ENCODE measurements around the gene ZFHX3. TPM values are rescaled to one million over a fixed set of nuclear protein-coding genes. Genes with fewer than 3 reads are reported as not detected.

ZFHX3 gene
- total RNA-seq, 4 donors from 2014 or later = 36.3 to 44.0 (median 38.1) TPM

GRCh38 chr16:72853575-72854266 is 194.2 kb downstream of the ZFHX3 start:
- 82 to 88% methylated on average over 4 of the region's 4 CpGs for WGBS, 2 donors
- H3K36me3 ChIP-seq = no peaks in the 10 kb centered on the region
- DNase-seq (ENCODE audit: low spot score in 2 of 2) = no peak
- no peaks in the 10 kb centered on the region for H3K9me3 ChIP-seq
- TF ChIP-seq EP300 (IDR thresholded peaks at IDR 0.05) = no peak
- TF ChIP-seq POLR2A (IDR thresholded peaks at IDR 0.05) = no peak
- TF ChIP-seq CTCF (IDR thresholded peaks at IDR 0.05) = no peak
- no peak overlapping the region for H3K4me3 ChIP-seq
- no peak overlapping the region for H3K27ac ChIP-seq
- H3K27me3 ChIP-seq = no peaks in the 10 kb centered on the region
- peaks cover 0 to 60% (median 17%) of the 10 kb centered on the region in 4 donors for H3K4me1 ChIP-seq

GRCh38 chr16:72852421-72852820 is 195.5 kb downstream of the ZFHX3 start:
- WGBS, 2 donors = 94% methylated on average over 1 of the region's 1 CpG
- Histone ChIP-seq H3K27me3 (no peaks in the 10 kb centered on the region), H3K4me3 (no peak overlapping the region), H3K9me3 (no peaks in the 10 kb centered on the region), H3K4me1 (peaks cover 0 to 60% (median 21%) of the 10 kb centered on the region in 4 donors), H3K27ac (peak overlapping the region in 1 of 4 donors; percentile 4), H3K36me3 (no peaks in the 10 kb centered on the region)
- no peak for DNase-seq (ENCODE audit: low spot score in 2 of 2)
- TF ChIP-seq CTCF (IDR thresholded peaks at IDR 0.05) = no peak
- TF ChIP-seq EP300 (IDR thresholded peaks at IDR 0.05) = no peak
- no peak for TF ChIP-seq POLR2A (IDR thresholded peaks at IDR 0.05)

- 28 to 38% methylated on average over 6 of the region's 6 CpGs for WGBS, 2 donors
- H3K4me3 ChIP-seq = no peak overlapping the region
- H3K4me1 ChIP-seq = peaks cover 0 to 67% (median 20%) of the 10 kb centered on the region in 4 donors
These were observed 197.1 kb downstream of the ZFHX3 start for GRCh38 chr16:72850853-72851252.

GRCh38 chr16:72850021-72850420 is 197.9 kb downstream of the ZFHX3 start:
- H3K4me1 ChIP-seq = peaks cover 0 to 68% (median 20%) of the 10 kb centered on the region in 4 donors
- no peaks in the 10 kb centered on the region for H3K36me3 ChIP-seq
- no peak for TF ChIP-seq CTCF (IDR thresholded peaks at IDR 0.05)
- TF ChIP-seq POLR2A (IDR thresholded peaks at IDR 0.05) = no peak
- TF ChIP-seq EP300 (IDR thresholded peaks at IDR 0.05) = no peak
- no peak overlapping the region for H3K4me3 ChIP-seq
- H3K27me3 ChIP-seq = no peaks in the 10 kb centered on the region
- peak overlapping the region in 3 of 4 donors; percentile 16 to 79 (median 70) for H3K27ac ChIP-seq
- no peak for DNase-seq (ENCODE audit: low spot score in 2 of 2)
- WGBS, 2 donors = 91 to 95% methylated on average over 4 of the region's 4 CpGs
- no peaks in the 10 kb centered on the region for H3K9me3 ChIP-seq

More at GRCh38 chr16:72850853-72851252, 197.1 kb downstream of the ZFHX3 start:
- TF ChIP-seq POLR2A (IDR thresholded peaks at IDR 0.05) = no peak
- peak in 1 of 2 donors; percentile 33 for TF ChIP-seq EP300 (IDR thresholded peaks at IDR 0.05)
- no peak for DNase-seq (ENCODE audit: low spot score in 2 of 2)
- Histone ChIP-seq H3K27me3 (no peaks in the 10 kb centered on the region), H3K9me3 (no peaks in the 10 kb centered on the region), H3K27ac (peak overlapping the region in 2 of 4 donors; percentile 70 to 79), H3K36me3 (no peaks in the 10 kb centered on the region)

GRCh38 chr16:72848759-72849664 is 198.9 kb downstream of the ZFHX3 start:
- no peaks in the 10 kb centered on the region for H3K36me3 ChIP-seq
- no peaks in the 10 kb centered on the region for H3K27me3 ChIP-seq
- H3K4me3 ChIP-seq = peak overlapping the region in 1 of 4 donors; percentile 11
- peaks cover 0 to 74% (median 20%) of the 10 kb centered on the region in 4 donors for H3K4me1 ChIP-seq
- H3K27ac ChIP-seq = peak overlapping the region in 3 of 4 donors; percentile 48 to 79 (median 72)
- DNase-seq (ENCODE audit: low spot score in 2 of 2) = peak; percentile 79 to 81
- 26 to 28% methylated on average over 22 to 24 of the region's 24 CpGs for WGBS, 2 donors
- no peak for TF ChIP-seq CTCF (IDR thresholded peaks at IDR 0.05)
- peak in 1 of 2 donors; percentile 60 for TF ChIP-seq EP300 (IDR thresholded peaks at IDR 0.05)
- no peaks in the 10 kb centered on the region for H3K9me3 ChIP-seq

Measured in tibial nerve (tissue), 4 donors.